Neural cell (in vitro differentiated cells): ENCODE results near the gene SUN1. TPM values are rescaled to one million over a fixed set of nuclear protein-coding genes. Genes with fewer than 3 reads are reported as not detected.

Experiments
- H2AFZ ChIP-seq: fragments of 200-600, 300-800 bp; sonication (generic), shearing (Covaris generic); 2 replicates; pipeline ENCODE4 v1.6.0; 2014; ENCODE audit warnings: low read depth, mild to moderate bottlenecking, antibody characterized with exemption, low read length, moderate library complexity
- H3F3A ChIP-seq: fragments of 200-600 bp; shearing (Covaris generic); 2 replicates; pipeline ENCODE4 v1.6.1; 2016; ENCODE audit warnings: mild to moderate bottlenecking, moderate library complexity, mixed read lengths, antibody characterized with exemption, low read length; ENCODE audit not compliant: insufficient read depth, poor library complexity, severe bottlenecking
- H3K27ac ChIP-seq: fragments of 200-600, 300-800 bp; sonication (generic), shearing (Covaris generic); 2 replicates; pipeline ENCODE4 v1.5.1; 2014; ENCODE audit warnings: mild to moderate bottlenecking, low read length, moderate library complexity
- H3K27me3 ChIP-seq: fragments of 300-800, 200-600 bp; sonication (generic), shearing (Covaris generic); 2 replicates; pipeline ENCODE4 v1.6.0; 2014; ENCODE audit warnings: mild to moderate bottlenecking, low read depth, low read length, moderate library complexity; ENCODE audit not compliant: insufficient read depth
- H3K36me3 ChIP-seq: fragments of 300-800, 200-600 bp; sonication (generic), shearing (Covaris generic); 2 replicates; pipeline ENCODE4 v1.5.1; 2014; ENCODE audit warnings: mild to moderate bottlenecking, antibody characterized with exemption, low read length, moderate library complexity; ENCODE audit not compliant: insufficient read depth
- H3K4me2 ChIP-seq: fragments of 300-800, 200-600 bp; sonication (generic), shearing (Covaris generic); 2 replicates; pipeline ENCODE4 v1.6.0; 2014; ENCODE audit warnings: mild to moderate bottlenecking, low read length
- H3K4me3 ChIP-seq: fragments of 300-800, 200-600 bp; sonication (generic), shearing (Covaris generic); 2 replicates; pipeline ENCODE4 v1.5.1; 2014; ENCODE audit warnings: mild to moderate bottlenecking, low read length, moderate library complexity
- H3K79me2 ChIP-seq: fragments of 200-600 bp; shearing (Covaris generic); replicated peaks from 2 replicates; pipeline ENCODE4 v1.6.0; 2014; ENCODE audit warnings: mild to moderate bottlenecking, low read length, moderate library complexity; ENCODE audit not compliant: insufficient read depth
- H3K9ac ChIP-seq: fragments of 300-800, 200-600 bp; sonication (generic), shearing (Covaris generic); 2 replicates; pipeline ENCODE4 v1.6.1; 2016; ENCODE audit warnings: mild to moderate bottlenecking, low read length, mixed read lengths
- H3K9me2 ChIP-seq: fragments of 200-600 bp; shearing (Covaris generic); 2 replicates; pipeline ENCODE4 v1.6.1; 2016; ENCODE audit warnings: mild to moderate bottlenecking, low read length, mixed read lengths; ENCODE audit not compliant: insufficient read depth
- H3K9me3 ChIP-seq: fragments of 200-600, 300-800 bp; sonication (generic), shearing (Covaris generic); 2 replicates; pipeline ENCODE4 v1.6.1; 2016; ENCODE audit warnings: mild to moderate bottlenecking, mixed run types, low read length, moderate library complexity, mixed read lengths
- H4K20me1 ChIP-seq: fragments of 200-600 bp; shearing (Covaris generic); 2 replicates; pipeline ENCODE4 v1.6.1; 2016; ENCODE audit warnings: mild to moderate bottlenecking, mixed run types; ENCODE audit not compliant: insufficient read depth
- EP300 ChIP-seq: fragments of 450-650 bp; conservative IDR thresholded peaks from 2 replicates; pipeline ENCODE4 v1.6.1; 2014; ENCODE audit warnings: antibody characterized with exemption, mild to moderate bottlenecking, moderate library complexity; ENCODE audit not compliant: poor library complexity, severe bottlenecking
- EZH2 ChIP-seq: fragments of 200-600, 300-800 bp; shearing (Covaris generic), sonication (generic); IDR thresholded peaks from 2 replicates; pipeline ENCODE4 v1.6.1; 2014; ENCODE audit warnings: antibody characterized with exemption, low read length, borderline replicate concordance, mild to moderate bottlenecking; ENCODE audit not compliant: insufficient read depth, poor library complexity, severe bottlenecking
- MXI1 ChIP-seq: fragments of 450-650 bp; conservative IDR thresholded peaks from 2 replicates; pipeline ENCODE4 v1.6.1; 2014; ENCODE audit warnings: antibody characterized with exemption, mild to moderate bottlenecking; ENCODE audit not compliant: poor library complexity, severe bottlenecking
- POLR2AphosphoS5 ChIP-seq: IDR thresholded peaks from 2 replicates; pipeline ENCODE4 v1.6.1; 2012
- RAD21 ChIP-seq: fragments of 450-650 bp; conservative IDR thresholded peaks from 2 replicates; pipeline ENCODE4 v1.6.1; 2014; ENCODE audit warnings: antibody characterized with exemption, mild to moderate bottlenecking, moderate library complexity
- SMC3 ChIP-seq: fragments of 450-650 bp; conservative IDR thresholded peaks from 2 replicates; pipeline ENCODE4 v1.6.1; 2014; ENCODE audit warnings: antibody characterized with exemption, mild to moderate bottlenecking, moderate library complexity; ENCODE audit not compliant: poor library complexity
- TAF1 ChIP-seq: IDR thresholded peaks from 2 replicates; pipeline ENCODE4 v1.6.1; 2012; ENCODE audit warnings: low read depth
- polyA plus RNA-seq: library from polyadenylated mRNA; depleted of rRNA; stranded (reverse); fragments of >200 nt; gene quantifications from 2 replicates; pipeline ENCODE4 v1.2.3, GENCODE V29; 2014
- TF ChIP-seq, protein P1 (sequence below): IDR thresholded peaks from 2 replicates; pipeline ENCODE4 v1.6.1; 2012; ENCODE audit warnings: borderline replicate concordance
- TF ChIP-seq, protein P2 (sequence below): fragments of 450-650 bp; IDR thresholded peaks from 2 replicates; pipeline ENCODE4 v1.5.1; 2014; ENCODE audit warnings: antibody characterized with exemption, mild to moderate bottlenecking, moderate library complexity; ENCODE audit not compliant: poor library complexity, severe bottlenecking

SUN1 gene
- polyA plus RNA-seq, 1 donor from 2014 or later: 309 TPM

DNA sequence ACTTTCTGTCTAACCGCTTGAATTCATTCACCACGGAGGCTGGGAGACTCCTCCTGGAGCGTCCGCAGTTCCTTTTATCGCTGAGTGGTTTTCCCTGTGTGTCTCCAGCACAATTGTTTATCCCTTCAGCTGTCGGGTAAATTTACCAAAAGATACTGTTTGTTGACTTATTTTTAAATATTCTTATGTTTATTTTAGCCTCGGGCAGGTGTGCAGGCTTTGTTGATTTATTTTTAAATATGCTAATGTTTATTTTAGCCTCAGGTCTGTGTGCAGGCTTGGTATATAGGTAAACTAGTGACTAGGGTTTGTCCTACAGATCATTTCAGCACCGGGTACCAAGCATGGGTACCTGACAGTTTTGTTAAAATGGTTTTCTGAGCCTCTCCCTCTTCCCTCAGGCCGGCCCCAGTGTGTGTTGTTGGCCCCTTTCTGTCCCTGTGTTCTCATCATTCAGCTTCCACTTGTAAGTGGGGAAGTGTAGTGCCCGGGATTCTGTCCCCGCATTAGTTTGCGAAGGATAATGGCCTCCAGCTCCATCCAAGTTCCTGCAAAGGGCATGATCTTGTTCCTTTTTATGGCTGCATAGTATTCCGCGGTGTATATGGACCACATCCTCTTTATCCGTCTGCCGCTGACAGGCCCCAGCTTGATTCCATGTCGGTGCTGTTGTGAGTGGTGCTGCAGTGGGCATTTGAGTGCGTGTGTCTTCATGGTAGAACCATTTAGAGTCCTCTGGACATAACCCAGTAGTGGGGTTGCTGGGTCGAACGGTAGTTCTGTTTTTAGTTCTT is 49.4 kb downstream of the SUN1 start:
- peaks cover 50% of the 10 kb centered on the region for H3K79me2 ChIP-seq
- no peaks in the 10 kb centered on the region for H3K27me3 ChIP-seq
- H3K36me3 ChIP-seq: no peaks in the 10 kb centered on the region
- H4K20me1 ChIP-seq: no peaks in the 10 kb centered on the region
- H2AFZ ChIP-seq: no peak overlapping the region
- no peak overlapping the region for H3K9ac ChIP-seq
- no peaks in the 10 kb centered on the region for H3F3A ChIP-seq
- H3K4me3 ChIP-seq: no peak overlapping the region
- TF ChIP-seq POLR2AphosphoS5: no peak
- no peak for TF ChIP-seq SMC3
- no peak for TF ChIP-seq RAD21
- no peak for TF ChIP-seq EP300
- no peak for TF ChIP-seq TAF1
- no peak for TF ChIP-seq MXI1
- TF ChIP-seq, protein P1, sequence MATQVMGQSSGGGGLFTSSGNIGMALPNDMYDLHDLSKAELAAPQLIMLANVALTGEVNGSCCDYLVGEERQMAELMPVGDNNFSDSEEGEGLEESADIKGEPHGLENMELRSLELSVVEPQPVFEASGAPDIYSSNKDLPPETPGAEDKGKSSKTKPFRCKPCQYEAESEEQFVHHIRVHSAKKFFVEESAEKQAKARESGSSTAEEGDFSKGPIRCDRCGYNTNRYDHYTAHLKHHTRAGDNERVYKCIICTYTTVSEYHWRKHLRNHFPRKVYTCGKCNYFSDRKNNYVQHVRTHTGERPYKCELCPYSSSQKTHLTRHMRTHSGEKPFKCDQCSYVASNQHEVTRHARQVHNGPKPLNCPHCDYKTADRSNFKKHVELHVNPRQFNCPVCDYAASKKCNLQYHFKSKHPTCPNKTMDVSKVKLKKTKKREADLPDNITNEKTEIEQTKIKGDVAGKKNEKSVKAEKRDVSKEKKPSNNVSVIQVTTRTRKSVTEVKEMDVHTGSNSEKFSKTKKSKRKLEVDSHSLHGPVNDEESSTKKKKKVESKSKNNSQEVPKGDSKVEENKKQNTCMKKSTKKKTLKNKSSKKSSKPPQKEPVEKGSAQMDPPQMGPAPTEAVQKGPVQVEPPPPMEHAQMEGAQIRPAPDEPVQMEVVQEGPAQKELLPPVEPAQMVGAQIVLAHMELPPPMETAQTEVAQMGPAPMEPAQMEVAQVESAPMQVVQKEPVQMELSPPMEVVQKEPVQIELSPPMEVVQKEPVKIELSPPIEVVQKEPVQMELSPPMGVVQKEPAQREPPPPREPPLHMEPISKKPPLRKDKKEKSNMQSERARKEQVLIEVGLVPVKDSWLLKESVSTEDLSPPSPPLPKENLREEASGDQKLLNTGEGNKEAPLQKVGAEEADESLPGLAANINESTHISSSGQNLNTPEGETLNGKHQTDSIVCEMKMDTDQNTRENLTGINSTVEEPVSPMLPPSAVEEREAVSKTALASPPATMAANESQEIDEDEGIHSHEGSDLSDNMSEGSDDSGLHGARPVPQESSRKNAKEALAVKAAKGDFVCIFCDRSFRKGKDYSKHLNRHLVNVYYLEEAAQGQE: no peak
- no peak for TF ChIP-seq EZH2
- TF ChIP-seq, protein P2, sequence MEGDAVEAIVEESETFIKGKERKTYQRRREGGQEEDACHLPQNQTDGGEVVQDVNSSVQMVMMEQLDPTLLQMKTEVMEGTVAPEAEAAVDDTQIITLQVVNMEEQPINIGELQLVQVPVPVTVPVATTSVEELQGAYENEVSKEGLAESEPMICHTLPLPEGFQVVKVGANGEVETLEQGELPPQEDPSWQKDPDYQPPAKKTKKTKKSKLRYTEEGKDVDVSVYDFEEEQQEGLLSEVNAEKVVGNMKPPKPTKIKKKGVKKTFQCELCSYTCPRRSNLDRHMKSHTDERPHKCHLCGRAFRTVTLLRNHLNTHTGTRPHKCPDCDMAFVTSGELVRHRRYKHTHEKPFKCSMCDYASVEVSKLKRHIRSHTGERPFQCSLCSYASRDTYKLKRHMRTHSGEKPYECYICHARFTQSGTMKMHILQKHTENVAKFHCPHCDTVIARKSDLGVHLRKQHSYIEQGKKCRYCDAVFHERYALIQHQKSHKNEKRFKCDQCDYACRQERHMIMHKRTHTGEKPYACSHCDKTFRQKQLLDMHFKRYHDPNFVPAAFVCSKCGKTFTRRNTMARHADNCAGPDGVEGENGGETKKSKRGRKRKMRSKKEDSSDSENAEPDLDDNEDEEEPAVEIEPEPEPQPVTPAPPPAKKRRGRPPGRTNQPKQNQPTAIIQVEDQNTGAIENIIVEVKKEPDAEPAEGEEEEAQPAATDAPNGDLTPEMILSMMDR: no peak
- H3K9me2 ChIP-seq: no peaks in the 10 kb centered on the region
- H3K4me2 ChIP-seq: no peak overlapping the region
- no peak overlapping the region for H3K27ac ChIP-seq
- H3K9me3 ChIP-seq: no peaks in the 10 kb centered on the region

DNA sequence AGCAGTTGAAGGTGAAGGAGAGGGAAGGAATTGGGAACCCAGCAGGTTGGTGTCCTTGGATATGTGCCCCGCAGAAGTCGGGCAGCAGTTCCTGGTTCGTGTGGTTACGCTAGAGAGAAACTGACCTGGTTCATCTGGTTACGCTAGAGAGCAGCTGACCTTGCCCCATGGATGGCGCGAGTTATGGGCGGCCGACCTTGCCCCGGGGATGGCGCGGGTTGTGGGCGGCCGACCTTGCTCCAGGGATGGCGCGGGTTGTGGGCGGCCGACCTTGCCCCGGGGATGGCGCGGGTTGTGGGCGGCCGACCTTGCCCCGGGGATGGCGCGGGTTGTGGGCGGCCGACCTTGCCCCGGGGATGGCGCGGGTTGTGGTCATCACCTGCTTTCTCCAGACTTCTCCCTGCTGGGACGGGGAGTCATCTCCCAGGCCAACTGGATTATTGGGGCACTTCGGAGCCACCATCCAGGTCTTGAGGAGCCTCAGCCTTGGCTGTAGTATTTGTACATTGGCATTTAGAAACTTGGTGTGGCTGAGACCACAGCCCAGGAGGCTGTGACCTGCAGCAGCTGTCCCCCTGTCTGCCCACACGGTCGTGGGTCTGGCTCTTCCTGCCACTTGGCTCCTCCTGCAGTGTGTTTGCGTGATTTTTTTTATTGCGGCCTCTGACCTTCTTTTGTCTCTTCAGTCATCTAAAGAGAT is 50.2 kb downstream of the SUN1 start:
- no peaks in the 10 kb centered on the region for H4K20me1 ChIP-seq
- TF ChIP-seq POLR2AphosphoS5: no peak
- no peak for TF ChIP-seq TAF1
- TF ChIP-seq EZH2: no peak
- TF ChIP-seq, protein P2: no peak
- TF ChIP-seq SMC3: no peak
- no peak for TF ChIP-seq MXI1
- TF ChIP-seq, protein P1: no peak
- no peak for TF ChIP-seq EP300
- TF ChIP-seq RAD21: no peak
- no peaks in the 10 kb centered on the region for H3F3A ChIP-seq
- H3K79me2 ChIP-seq: peaks cover 50% of the 10 kb centered on the region
- no peaks in the 10 kb centered on the region for H3K36me3 ChIP-seq
- H2AFZ ChIP-seq: no peak overlapping the region
- H3K4me3 ChIP-seq: no peak overlapping the region
- H3K9ac ChIP-seq: no peak overlapping the region
- H3K9me2 ChIP-seq: no peaks in the 10 kb centered on the region
- H3K27me3 ChIP-seq: no peaks in the 10 kb centered on the region
- no peaks in the 10 kb centered on the region for H3K9me3 ChIP-seq
- H3K27ac ChIP-seq: no peak overlapping the region
- no peak overlapping the region for H3K4me2 ChIP-seq
